DMS 273 (cell line): ENCODE data around the gene COG2.
"Not testable (repeated sequence)": the region's sequence is repeated elsewhere in the genome, so short reads cannot be mapped to it uniquely, and the experiment has no call there.

ENCODE experiments used
- DNase-seq: peaks from one replicate; lab custom pipeline; 2025; ENCODE audit not compliant: unreplicated experiment; lab: John Stamatoyannopoulos, UW

Gene COG2

GRCh38 chr1:230626232-230626631 is 16.0 kb upstream of the COG2 start:
- peak; percentile 7 for DNase-seq

GRCh38 chr1:230627767-230628166 is 14.5 kb upstream of the COG2 start:
- DNase-seq: no peak

GRCh38 chr1:230629511-230629910 is 12.8 kb upstream of the COG2 start:
- no peak for DNase-seq

- no peak for DNase-seq
These were observed 10.8 kb upstream of the COG2 start for GRCh38 chr1:230631477-230631876.

- DNase-seq: peak; percentile 79
These were observed 9.9 kb upstream of the COG2 start for GRCh38 chr1:230632273-230632873.

GRCh38 chr1:230633469-230633868 is 8.8 kb upstream of the COG2 start:
- peak; percentile 26 for DNase-seq

GRCh38 chr1:230634384-230634783 is 7.9 kb upstream of the COG2 start:
- no peak for DNase-seq

- DNase-seq: peak; percentile 11
These were observed 5.6 kb upstream of the COG2 start for GRCh38 chr1:230636575-230637148.

GRCh38 chr1:230639714-230640209 is 2.5 kb upstream of the COG2 start:
- no peak for DNase-seq

- DNase-seq: no peak
These were observed 935 bp upstream of the COG2 start for GRCh38 chr1:230641346-230641745.

- no peak for DNase-seq
These were observed 400 bp upstream of the COG2 start for GRCh38 chr1:230641900-230642262.

- no peak for DNase-seq
These were observed 1.6 kb downstream of the COG2 start for GRCh38 chr1:230643908-230644307.

GRCh38 chr1:230646710-230647302 is 4.5 kb downstream of the COG2 start:
- no peak for DNase-seq

- no peak for DNase-seq
These were observed 5.0 kb downstream of the COG2 start for GRCh38 chr1:230647321-230647720.

- no peak for DNase-seq
These were observed 5.8 kb downstream of the COG2 start for GRCh38 chr1:230648114-230648513.

GRCh38 chr1:230650300-230650699 is 8.0 kb downstream of the COG2 start:
- no peak for DNase-seq

GRCh38 chr1:230651235-230651634 is 9.0 kb downstream of the COG2 start:
- DNase-seq: no peak

- DNase-seq: not testable (repeated sequence)
These were observed 14.4 kb downstream of the COG2 start for GRCh38 chr1:230656719-230657118.

- not testable (repeated sequence) for DNase-seq
These were observed 15.8 kb downstream of the COG2 start for GRCh38 chr1:230658103-230658502.

- DNase-seq: no peak
These were observed 16.4 kb downstream of the COG2 start for GRCh38 chr1:230658691-230659090.

- DNase-seq: peak; percentile 85
These were observed 19.7 kb downstream of the COG2 start for GRCh38 chr1:230661976-230662375.

GRCh38 chr1:230668227-230668626 is 25.9 kb downstream of the COG2 start:
- no peak for DNase-seq

- DNase-seq: no peak
These were observed 27.3 kb downstream of the COG2 start for GRCh38 chr1:230669543-230669942.
